Measurements from ENCODE around the gene FCRLA.
"Not testable (repeated sequence)": the region's sequence is repeated elsewhere in the genome, so short reads cannot be mapped to it uniquely, and the experiment has no call there.

Gene FCRLA

GRCh38 chr1:161702250-161702649 is 4.8 kb upstream of the FCRLA start:
- DNase-seq = no peak

GRCh38 chr1:161705537-161705936 is 1.5 kb upstream of the FCRLA start:
- DNase-seq = no peak

DNA sequence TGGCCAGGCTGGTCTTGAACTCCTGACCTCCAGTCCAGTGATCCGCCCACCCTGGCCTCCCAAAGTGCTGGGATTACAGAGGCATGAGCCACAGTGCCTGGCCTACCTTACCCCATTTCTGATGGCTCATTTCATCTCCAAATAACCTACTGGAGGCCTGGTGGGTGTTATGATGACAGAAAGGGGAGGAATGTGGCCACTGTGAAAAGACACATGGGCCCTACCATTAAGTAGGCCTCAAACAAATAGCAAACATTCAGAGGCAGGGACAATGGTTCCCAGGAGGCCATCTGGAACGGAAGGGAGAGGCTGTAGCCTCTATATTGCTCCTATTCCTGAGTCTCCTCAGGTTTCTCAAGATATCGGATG is 932 bp upstream of the FCRLA start:
- DNase-seq = no peak

GRCh38 chr1:161707503-161707902 is 474 bp downstream of the FCRLA start:
- DNase-seq = no peak

GRCh38 chr1:161709373-161709772 is 2.3 kb downstream of the FCRLA start:
- no peak for DNase-seq

DNA sequence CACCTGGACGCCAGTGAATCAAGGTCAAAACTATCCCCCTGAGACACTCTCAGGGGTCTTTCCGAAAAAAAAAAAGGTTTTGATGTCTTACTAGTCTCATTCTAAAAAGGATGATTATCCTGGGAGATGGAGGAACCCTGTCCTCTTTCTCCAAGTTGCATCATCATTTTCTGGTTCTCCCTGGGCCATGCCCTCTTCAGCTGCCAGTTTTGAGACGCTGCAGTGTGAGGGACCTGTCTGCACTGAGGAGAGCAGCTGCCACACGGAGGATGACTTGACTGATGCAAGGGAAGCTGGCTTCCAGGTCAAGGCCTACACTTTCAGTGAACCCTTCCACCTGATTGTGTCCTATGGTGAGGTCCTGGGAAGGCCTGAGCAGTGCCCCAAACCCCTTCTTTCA is 3.5 kb downstream of the FCRLA start:
- no peak for DNase-seq

- no peak for DNase-seq
Observed at GRCh38 chr1:161718559-161719324, 11.7 kb downstream of the FCRLA start.

- no peak for DNase-seq
Observed at GRCh38 chr1:161719325-161719611, 12.2 kb downstream of the FCRLA start.

DNA sequence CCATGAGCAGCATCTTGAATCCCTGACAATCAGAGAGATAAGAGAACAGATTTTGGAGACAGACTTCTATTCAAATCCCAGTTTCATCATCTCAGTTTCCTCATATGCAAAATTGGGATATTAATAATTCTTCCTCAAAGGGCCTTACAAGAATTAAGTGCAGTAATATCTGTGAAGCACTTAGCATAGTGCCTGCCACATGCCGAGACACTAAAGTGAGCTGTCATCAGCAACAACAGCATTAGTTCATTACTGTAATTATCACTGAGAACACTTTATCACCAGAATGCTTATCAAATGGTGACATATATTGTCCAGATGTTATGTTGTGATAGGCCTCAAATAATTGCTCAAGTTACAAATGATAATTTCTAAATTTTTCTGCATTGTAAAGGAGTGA is 13.4 kb downstream of the FCRLA start:
- DNase-seq = no peak

DNA sequence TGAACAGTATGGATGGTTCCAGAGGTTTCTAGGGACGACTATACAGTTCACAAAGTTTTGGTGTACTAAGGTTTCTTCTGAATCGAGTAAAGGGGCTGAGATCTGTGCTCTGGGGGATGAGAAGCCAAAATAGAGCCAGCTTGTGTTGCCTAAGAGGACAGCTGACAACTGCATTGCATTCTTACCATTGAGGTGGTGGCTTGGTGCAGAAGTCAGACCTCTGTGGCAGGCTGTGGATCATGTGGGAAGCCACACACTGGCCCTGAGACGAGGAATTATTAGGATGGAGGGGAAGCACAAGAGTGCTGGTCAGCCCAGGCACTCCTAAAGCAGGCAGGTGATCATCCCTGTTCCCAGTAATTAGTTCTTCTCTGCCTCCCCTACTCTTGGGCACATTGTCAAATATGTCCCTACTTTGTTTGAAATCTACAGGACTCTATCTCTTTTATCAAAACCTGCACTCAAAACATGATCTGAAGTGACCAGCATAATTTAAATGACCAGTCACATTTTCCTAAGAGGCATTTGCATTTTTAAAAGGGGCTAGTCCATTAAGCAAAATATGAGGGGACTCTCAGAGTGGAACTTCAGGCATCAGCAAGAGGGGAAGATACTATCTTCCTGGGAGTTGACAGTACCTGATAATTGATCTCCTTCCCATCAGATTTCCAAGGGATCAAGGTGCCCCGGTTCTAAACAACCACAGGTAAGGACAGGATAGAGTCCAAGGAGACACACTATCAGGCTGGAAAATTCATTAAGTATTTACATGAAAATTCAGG is 14.1 kb downstream of the FCRLA start, which contains the start of gene FCRLB:
Gene FCRLB, plus strand, starts transcription at position 589 of the 782 bp plus-strand sequence. CDS start 1,129 bp downstream, outside the sequence.
- no peak for DNase-seq

- DNase-seq = no peak
Observed at GRCh38 chr1:161721738-161722343, 14.8 kb downstream of the FCRLA start.

GRCh38 chr1:161722406-161722805 is 15.4 kb downstream of the FCRLA start:
- no peak for DNase-seq

DNA sequence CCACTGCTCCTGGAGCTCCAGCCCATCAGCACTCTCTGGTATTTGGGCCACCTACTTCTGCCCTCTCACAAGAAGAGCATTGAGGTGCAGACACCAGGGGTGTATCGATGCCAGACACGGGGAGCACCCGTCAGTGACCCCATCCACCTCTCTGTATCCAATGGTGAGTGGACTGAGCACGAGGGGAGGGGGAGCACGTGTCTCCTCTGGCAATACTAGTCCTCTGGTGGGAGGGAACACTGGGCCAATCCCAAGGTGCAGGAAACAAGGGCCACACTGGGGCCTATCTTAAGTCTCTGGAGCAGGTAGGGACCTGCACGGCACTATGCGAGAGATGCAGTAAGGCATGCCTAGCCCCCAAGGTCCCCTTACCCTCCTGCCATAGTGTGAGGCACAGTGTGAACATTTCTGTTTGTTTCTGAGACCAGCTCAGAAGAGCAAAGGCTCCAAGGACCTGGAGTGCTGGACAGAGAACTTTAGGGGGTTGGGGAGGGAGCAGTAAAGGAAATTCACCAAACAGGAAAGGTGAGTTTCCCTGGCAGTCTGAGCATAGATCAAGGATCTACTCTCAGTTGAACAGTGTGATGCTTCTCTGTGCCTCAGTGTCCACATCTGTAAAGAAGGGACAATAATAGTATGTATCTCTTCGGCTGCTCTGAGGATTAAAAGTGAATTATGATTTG is 16.6 kb downstream of the FCRLA start:
- DNase-seq = no peak

DNA sequence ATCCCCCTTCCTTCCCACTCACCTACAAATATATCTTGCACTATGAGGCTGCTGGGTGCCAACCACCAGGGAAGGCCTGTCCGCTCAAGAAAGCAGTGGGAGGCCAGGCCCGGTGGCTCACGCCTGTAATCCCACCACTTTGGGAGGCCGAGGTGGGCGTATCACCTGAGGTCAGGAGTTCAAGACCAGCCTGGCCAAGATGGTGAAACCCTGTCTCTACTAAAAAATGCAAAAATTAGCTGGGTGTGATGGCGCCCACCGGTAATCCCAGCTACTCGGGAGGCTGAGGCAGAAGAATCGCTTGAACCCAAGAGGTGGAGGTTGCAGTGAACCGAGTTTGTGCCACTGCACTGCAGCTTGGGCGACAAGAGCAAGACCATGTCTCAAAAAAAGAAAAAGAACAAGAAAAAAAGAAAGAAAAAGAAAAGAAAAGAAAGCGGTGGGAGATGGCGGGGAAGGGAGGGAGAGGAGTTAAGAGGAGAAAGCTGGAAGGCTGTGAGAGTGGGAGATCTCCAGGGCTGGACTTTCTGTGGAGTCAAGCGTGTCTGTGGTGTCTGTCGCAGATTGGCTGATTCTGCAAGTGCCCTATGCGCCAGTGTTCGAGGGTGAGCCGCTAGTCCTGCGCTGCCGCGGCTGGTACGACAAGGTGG is 18.4 kb downstream of the FCRLA start:
- DNase-seq = not testable (repeated sequence)

GRCh38 chr1:161725908-161726472 is 19.0 kb downstream of the FCRLA start:
- peak in 36 of 56 donors; percentile 8 to 68 (median 40) for DNase-seq

- DNase-seq = peak in 48 of 56 donors; percentile 25 to 80 (median 60)
Observed at GRCh38 chr1:161726473-161727255, 19.6 kb downstream of the FCRLA start.

GRCh38 chr1:161727256-161727924 is 20.4 kb downstream of the FCRLA start:
- DNase-seq = peak in 7 of 56 donors; percentile 13 to 51 (median 42)

DNA sequence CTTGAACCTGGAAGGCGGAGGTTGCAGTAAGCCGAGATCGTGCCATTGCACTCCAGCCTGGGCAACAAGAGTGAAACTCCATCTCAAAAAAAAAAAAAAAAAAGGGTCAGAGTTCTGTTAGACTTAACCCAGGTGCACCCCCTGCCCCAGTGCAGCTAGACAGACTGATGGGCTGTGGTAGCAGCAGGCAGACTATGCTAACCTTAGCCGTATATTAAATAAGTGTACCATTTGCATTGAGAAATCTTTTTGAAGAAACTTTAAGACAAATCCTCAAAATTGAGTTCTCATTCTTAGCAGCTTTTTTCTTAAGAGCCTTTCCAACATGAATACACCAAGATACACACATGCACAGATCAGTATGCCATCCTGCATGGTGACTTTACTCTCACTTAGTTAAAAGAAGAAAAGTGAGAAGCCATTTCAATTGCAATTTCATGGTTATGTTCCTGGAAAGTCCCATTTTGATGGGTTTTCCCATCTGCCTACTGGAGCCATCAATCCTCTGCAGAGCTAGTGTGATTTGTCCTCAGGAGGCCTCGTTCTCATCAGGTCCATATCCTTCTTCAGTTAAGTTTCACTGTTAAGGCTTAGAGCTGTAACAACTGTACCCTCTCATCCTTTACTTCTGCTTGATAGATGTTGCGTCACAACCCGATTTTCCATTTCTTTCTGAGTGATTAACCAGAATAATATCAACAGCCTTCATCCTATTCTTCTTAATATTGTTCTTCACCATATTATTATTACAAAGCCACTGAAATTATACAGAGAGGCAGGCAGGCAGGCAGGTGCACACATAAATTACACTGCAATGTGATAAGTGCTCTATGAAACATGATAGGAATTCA is 21.6 kb downstream of the FCRLA start:
- DNase-seq = no peak

Data from amygdala (tissue), 56 donors.